ENCODE measurements around the gene EEF2KMT.

- TF ChIP-seq CTCF (conservative IDR thresholded peaks at IDR 0.05; ENCODE audit: low read length), result no peak
- TF ChIP-seq EZH2phosphoT487 (IDR thresholded peaks at IDR 0.05; ENCODE audit: borderline replicate concordance), result no peak
Observed at GRCh38 chr16:5069048-5069447, 28.5 kb downstream of the EEF2KMT start.
